Fibroblast of pulmonary artery (primary cell): Measurements from ENCODE around the gene BBS9.
A peak's percentile ranks its signal among the peaks of the same experiment; 100 is the strongest.
"Not testable (repeated sequence)": the region's sequence is repeated elsewhere in the genome, so short reads cannot be mapped to it uniquely, and the experiment has no call there.

Source experiments
- DNase-seq: peaks from one replicate; pipeline ENCODE4 v3.0.0-alpha.2; 2010; ENCODE audit warnings: low read depth
- H3K4me3 ChIP-seq: replicated peaks from 2 replicates; pipeline ENCODE4 v1.5.1; 2011; ENCODE audit warnings: low read depth, mild to moderate bottlenecking, control low read depth, low read length, moderate library complexity
- TF ChIP-seq, protein P1 (sequence below): IDR thresholded peaks from 2 replicates; pipeline ENCODE4 v1.5.1; 2011; ENCODE audit warnings: mild to moderate bottlenecking, control low read depth, low read length, inconsistent platforms; ENCODE audit errors: missing control alignments

BBS9 gene

GRCh38 chr7:33261585-33261984 lies 132.2 kb downstream of the BBS9 start:
- TF ChIP-seq, protein P1, sequence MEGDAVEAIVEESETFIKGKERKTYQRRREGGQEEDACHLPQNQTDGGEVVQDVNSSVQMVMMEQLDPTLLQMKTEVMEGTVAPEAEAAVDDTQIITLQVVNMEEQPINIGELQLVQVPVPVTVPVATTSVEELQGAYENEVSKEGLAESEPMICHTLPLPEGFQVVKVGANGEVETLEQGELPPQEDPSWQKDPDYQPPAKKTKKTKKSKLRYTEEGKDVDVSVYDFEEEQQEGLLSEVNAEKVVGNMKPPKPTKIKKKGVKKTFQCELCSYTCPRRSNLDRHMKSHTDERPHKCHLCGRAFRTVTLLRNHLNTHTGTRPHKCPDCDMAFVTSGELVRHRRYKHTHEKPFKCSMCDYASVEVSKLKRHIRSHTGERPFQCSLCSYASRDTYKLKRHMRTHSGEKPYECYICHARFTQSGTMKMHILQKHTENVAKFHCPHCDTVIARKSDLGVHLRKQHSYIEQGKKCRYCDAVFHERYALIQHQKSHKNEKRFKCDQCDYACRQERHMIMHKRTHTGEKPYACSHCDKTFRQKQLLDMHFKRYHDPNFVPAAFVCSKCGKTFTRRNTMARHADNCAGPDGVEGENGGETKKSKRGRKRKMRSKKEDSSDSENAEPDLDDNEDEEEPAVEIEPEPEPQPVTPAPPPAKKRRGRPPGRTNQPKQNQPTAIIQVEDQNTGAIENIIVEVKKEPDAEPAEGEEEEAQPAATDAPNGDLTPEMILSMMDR = no peak
- H3K4me3 ChIP-seq = no peak overlapping the region
- DNase-seq = no peak

DNA sequence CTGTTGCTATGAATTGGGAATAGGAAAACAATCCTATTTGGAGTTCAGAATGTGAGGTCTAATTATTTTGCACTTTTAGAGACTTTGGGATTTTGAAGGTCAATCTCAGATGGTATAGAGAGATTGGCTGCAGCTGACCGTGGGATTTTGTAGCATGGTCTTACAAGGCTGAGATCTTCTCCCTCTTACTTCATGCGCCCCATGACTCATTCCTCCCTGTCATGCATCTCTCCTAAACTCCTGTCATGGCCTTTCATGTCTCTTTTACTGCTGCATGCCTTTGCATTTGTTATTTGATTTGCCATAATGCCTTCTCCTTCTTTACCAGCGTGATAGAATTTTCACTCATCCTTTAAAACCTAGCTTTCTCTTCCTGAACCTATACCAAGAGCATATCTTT lies 133.1 kb downstream of the BBS9 start:
- peak; percentile 20 for DNase-seq
- TF ChIP-seq, protein P1 = no peak

DNA sequence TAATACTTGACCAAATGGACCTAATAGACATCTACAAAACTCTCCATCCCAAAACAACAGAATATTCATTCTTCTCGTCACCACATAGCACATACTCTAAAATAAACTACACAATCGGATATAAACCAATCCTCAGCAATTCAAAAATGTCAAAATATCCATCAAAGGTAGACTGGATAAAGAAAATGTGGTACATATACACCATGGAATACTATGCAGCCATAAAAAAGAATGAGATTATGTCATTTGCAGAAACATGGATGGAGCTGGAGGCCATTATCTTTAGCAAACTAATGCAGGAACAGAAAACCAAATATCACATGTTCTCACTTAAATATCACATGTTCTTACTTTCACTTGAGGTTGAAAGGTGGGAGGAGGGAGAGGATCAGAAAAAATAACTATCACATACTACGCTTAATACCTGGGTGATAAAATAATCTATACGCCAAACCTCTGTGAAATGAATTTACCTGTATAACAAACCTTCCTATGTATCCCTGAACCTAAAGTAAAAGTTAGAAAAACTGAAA lies 142.5 kb downstream of the BBS9 start:
- not testable (repeated sequence) for DNase-seq, H3K4me3 ChIP-seq

More for the DNA sequence above, 133.1 kb downstream of the BBS9 start:
- H3K4me3 ChIP-seq = no peak overlapping the region

GRCh38 chr7:33273356-33273755 lies 144.0 kb downstream of the BBS9 start:
- DNase-seq = no peak
- H3K4me3 ChIP-seq = no peak overlapping the region
- TF ChIP-seq, protein P1 = no peak

GRCh38 chr7:33276325-33276724 lies 147.0 kb downstream of the BBS9 start:
- DNase-seq = no peak
- no peak overlapping the region for H3K4me3 ChIP-seq
- TF ChIP-seq, protein P1 = no peak

GRCh38 chr7:33276729-33277128 lies 147.4 kb downstream of the BBS9 start:
- no peak for DNase-seq
- TF ChIP-seq, protein P1 = no peak
- no peak overlapping the region for H3K4me3 ChIP-seq

GRCh38 chr7:33278095-33278494 lies 148.7 kb downstream of the BBS9 start:
- H3K4me3 ChIP-seq = no peak overlapping the region
- TF ChIP-seq, protein P1 = no peak
- no peak for DNase-seq
